ENCODE data around the gene RHOXF1.

GRCh38 chrX:120136128-120136527 is 20.4 kb upstream of the RHOXF1 start:
- TF ChIP-seq CTCF (conservative IDR thresholded peaks at IDR 0.05; ENCODE audit: low read length) (no peak), EZH2phosphoT487 (IDR thresholded peaks at IDR 0.05; ENCODE audit: borderline replicate concordance) (no peak)

Data from Loucy (cell line).